Measurements from ENCODE around the gene PMM1.

PMM1 gene

DNA sequence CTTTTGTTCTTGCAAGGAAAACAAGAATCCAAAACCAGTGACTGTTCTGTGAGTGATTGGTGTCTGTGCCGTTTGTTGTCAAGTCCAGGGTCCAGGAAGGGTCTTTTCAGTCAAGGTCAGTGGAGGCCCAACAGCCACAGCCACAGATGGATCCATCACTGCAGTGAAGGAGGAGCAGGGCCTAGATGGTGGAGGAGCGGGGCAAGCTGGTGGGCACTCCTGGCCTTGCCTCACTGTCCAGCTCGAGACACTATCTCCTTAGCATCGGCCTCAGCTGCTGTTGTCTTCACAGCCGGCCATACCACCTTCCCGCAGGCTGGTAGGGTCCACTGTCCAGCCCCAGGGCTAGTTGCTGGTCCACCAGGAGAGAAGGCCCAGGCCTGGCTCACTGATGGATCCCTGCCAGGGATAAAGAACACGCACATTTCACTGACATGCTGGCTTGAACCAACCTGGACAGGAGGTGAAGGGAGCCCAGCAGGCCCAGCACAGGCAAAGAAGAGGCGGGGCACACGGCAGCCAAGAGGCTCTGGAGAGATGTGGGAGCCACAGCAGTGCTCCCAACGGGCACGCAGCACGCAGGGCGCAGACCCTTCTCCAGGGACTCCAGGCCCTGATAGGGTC, 60.6 kb downstream of the PMM1 start:
- Mint-ChIP-seq H3K9me3 (no peaks in the 10 kb centered on the region), H3K4me3 (no peak overlapping the region), H3K27me3 (ENCODE audit: low read depth) (no peaks in the 10 kb centered on the region), H3K27ac (peak overlapping the region; percentile 45), H3K4me1 (ENCODE audit: low read depth) (peaks cover 9% of the 10 kb centered on the region), H3K36me3 (ENCODE audit: low read depth) (peaks cover 20% of the 10 kb centered on the region)

DNA sequence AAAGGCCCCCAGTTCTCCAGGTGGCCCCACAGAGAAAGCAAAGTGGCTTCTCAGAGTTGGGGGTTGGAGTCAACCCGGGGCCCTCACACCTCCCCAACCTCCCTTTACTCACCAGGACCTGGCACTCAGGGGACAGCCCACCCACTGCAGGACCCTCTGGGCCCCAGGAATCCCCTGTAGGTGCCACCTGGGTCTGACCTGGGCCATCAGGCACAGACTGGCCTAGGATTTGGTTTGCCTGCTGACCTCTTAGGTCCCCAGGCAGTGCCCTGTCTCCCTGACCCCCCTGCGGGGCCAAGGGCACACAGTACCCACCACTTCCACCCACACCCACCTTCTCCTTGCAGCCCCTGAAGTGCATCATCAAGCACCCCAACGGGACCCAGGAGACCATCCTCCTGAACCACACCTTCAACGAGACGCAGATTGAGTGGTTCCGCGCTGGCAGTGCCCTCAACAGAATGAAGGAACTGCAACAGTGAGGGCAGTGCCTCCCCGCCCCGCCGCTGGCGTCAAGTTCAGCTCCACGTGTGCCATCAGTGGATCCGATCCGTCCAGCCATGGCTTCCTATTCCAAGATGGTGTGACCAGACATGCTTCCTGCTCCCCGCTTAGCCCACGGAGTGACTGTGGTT, 61.4 kb downstream of the PMM1 start:
- peaks cover 21% of the 10 kb centered on the region for H3K36me3 Mint-ChIP-seq (ENCODE audit: low read depth)
- H3K9me3 Mint-ChIP-seq = no peaks in the 10 kb centered on the region
- peak overlapping the region; percentile 45 for H3K27ac Mint-ChIP-seq
- H3K27me3 Mint-ChIP-seq (ENCODE audit: low read depth) = no peaks in the 10 kb centered on the region
- H3K4me1 Mint-ChIP-seq (ENCODE audit: low read depth) = peaks cover 9% of the 10 kb centered on the region
- H3K4me3 Mint-ChIP-seq = no peak overlapping the region

Measured in T-helper 1 cell treated with Interleukin-12 subunit alpha and Interleukin-12 subunit beta and Interleukin-4 antibody, amounts not matched to agents 30 μg/mL and 1 μg/mL, for 36 hours (primary cell).